Keratinocyte (primary cell): Measurements from ENCODE around the gene A3GALT2. TPM values are rescaled to one million over a fixed set of nuclear protein-coding genes. Genes with fewer than 3 reads are reported as not detected.

ENCODE experiments used
- DNase-seq: peaks from one replicate; pipeline ENCODE4 v3.0.0-alpha.2; 2011; ENCODE audit warnings: low read depth, missing footprints, low spot score
- FAIRE-seq: peaks from 2 replicates; lab custom pipeline; 2011; peaks lifted over from hg19 to GRCh38; lab: Jason Lieb, UNC
- H2AFZ ChIP-seq: 2 replicates; pipeline ENCODE4 v1.6.0; 2012; ENCODE audit warnings: low read length, control low read depth, inconsistent platforms; ENCODE audit not compliant: control insufficient read depth
- H3K27ac ChIP-seq: 2 replicates; pipeline ENCODE4 v1.5.1; 2011; ENCODE audit warnings: low read length; ENCODE audit not compliant: control insufficient read depth, insufficient read depth
- H3K27me3 ChIP-seq: 3 replicates; pipeline ENCODE4 v1.6.0; 2011; ENCODE audit warnings: low read length; ENCODE audit not compliant: control insufficient read depth, insufficient read depth; ENCODE audit errors: extremely low read depth
- H3K36me3 ChIP-seq, 2 experiments: 2 replicates in 1 of 2; 3 replicates in 1 of 2; pipeline ENCODE4 v1.5.1; 2011; ENCODE audit warnings: low read length in 2 of 2, mild to moderate bottlenecking in 1 of 2; ENCODE audit not compliant: control insufficient read depth in 2 of 2, insufficient read depth in 2 of 2; ENCODE audit errors: extremely low read depth in 1 of 2
- H3K4me1 ChIP-seq: 3 replicates; pipeline ENCODE4 v1.5.1; 2011; ENCODE audit warnings: low read length; ENCODE audit not compliant: control insufficient read depth, insufficient read depth; ENCODE audit errors: extremely low read depth
- H3K4me2 ChIP-seq: 3 replicates; pipeline ENCODE4 v1.6.0; 2011; ENCODE audit warnings: low read depth, low read length; ENCODE audit not compliant: control insufficient read depth, insufficient read depth; ENCODE audit errors: extremely low read depth
- H3K4me3 ChIP-seq, 3 experiments: fragments of 200-600 bp in 1 of 3; sonication (generic) in 1 of 3; 2 replicates in 2 of 3; 3 replicates in 1 of 3; pipeline ENCODE4 v1.5.1; 2011 to 2016; ENCODE audit warnings: low read length in 3 of 3, mild to moderate bottlenecking in 3 of 3, control low read depth in 2 of 3, inconsistent platforms in 1 of 3, low read depth in 1 of 3, mixed read lengths in 1 of 3, mixed run types in 1 of 3, moderate library complexity in 1 of 3; ENCODE audit not compliant: control insufficient read depth in 2 of 3, insufficient read depth in 2 of 3; ENCODE audit errors: extremely low read depth in 1 of 3
- H3K79me2 ChIP-seq: 2 replicates; pipeline ENCODE4 v1.6.0; 2012; ENCODE audit warnings: low read length; ENCODE audit not compliant: control insufficient read depth, insufficient read depth
- H3K9ac ChIP-seq: 3 replicates; pipeline ENCODE4 v1.6.0; 2011; ENCODE audit warnings: low read length; ENCODE audit not compliant: control insufficient read depth, insufficient read depth; ENCODE audit errors: extremely low read depth
- H3K9me1 ChIP-seq: 3 replicates; pipeline ENCODE4 v1.6.0; 2011; ENCODE audit warnings: low read length; ENCODE audit not compliant: control insufficient read depth, insufficient read depth; ENCODE audit errors: extremely low read depth
- H3K9me3 ChIP-seq: 2 replicates; pipeline ENCODE4 v1.5.1; 2012; ENCODE audit warnings: low read depth, low read length; ENCODE audit not compliant: control insufficient read depth
- H4K20me1 ChIP-seq: 3 replicates; pipeline ENCODE4 v1.6.0; 2011; ENCODE audit warnings: low read length; ENCODE audit not compliant: control insufficient read depth, insufficient read depth; ENCODE audit errors: extremely low read depth
- CTCF ChIP-seq, 3 experiments: IDR thresholded peaks in 1 of 3; conservative IDR thresholded peaks in 1 of 3; optimal IDR thresholded peaks in 1 of 3; 2 replicates in 2 of 3; 3 replicates in 1 of 3; pipeline versions ENCODE3 to v1.5.1; 2011; ENCODE audit warnings: low read length in 3 of 3, mild to moderate bottlenecking in 3 of 3, moderate library complexity in 2 of 3, control low read depth in 1 of 3, inconsistent platforms in 1 of 3; ENCODE audit not compliant: insufficient read depth in 2 of 3; ENCODE audit errors: extremely low read depth in 1 of 3
- EZH2 ChIP-seq: IDR thresholded peaks from one replicate; pipeline ENCODE4 v1.6.1; 2012; ENCODE audit warnings: inconsistent platforms, mild to moderate bottlenecking, low read length, moderate library complexity
- dilution Hi-C: fragments of 300-500 bp; cut with MboI; formaldehyde crosslinking; loops from one replicate; pipeline ENCODE4 v1.7.0; 2020; ENCODE audit warnings: low sequenced_read_pairs; ENCODE audit not compliant: extremely low pct_ligation_motif_present
- polyA plus RNA-seq, 5 experiments: library from polyadenylated mRNA; depleted of rRNA in 3 of 5; stranded (reverse) in 3 of 5; stranded (forward) in 1 of 5; unstranded in 1 of 5; fragments of >200 nt; gene quantifications; 1 replicate in 1 of 5; 2 replicates in 3 of 5; 3 replicates in 1 of 5; pipeline versions ENCODE4 v1.2.1 to v1.2.3, GENCODE V29; 2011 to 2012; ENCODE audit warnings: missing spikeins in 2 of 5, low read depth in 1 of 5, low replicate concordance in 1 of 5

The A3GALT2 gene
- polyA plus RNA-seq, 1 donor (not counting 4 experiments of a cell fraction or from before 2014, with no cell fraction given) = not detected

- Histone ChIP-seq H3K9ac (no peak overlapping the region), H3K4me1 (no peaks in the 10 kb centered on the region), H3K4me3 (no peak overlapping the region), H3K9me1 (no peaks in the 10 kb centered on the region), H3K4me2 (no peak overlapping the region), H3K36me3 (peaks cover 0 to 2% of the 10 kb centered on the region in 2 experiments), H3K79me2 (no peaks in the 10 kb centered on the region), H4K20me1 (no peaks in the 10 kb centered on the region), H3K27ac (no peak overlapping the region), H3K9me3 (no peaks in the 10 kb centered on the region), H2AFZ (no peak overlapping the region), H3K27me3 (no peaks in the 10 kb centered on the region)
- TF ChIP-seq EZH2 (no peak), CTCF (optimal IDR thresholded peaks at IDR 0.05 in 1 of 3, IDR thresholded peaks at IDR 0.05 in 1 of 3, conservative IDR thresholded peaks at IDR 0.05 in 1 of 3; ENCODE audit: extremely low read depth in 1 of 3, insufficient read depth in 2 of 3, low read length in 3 of 3) (no peak)
- DNase-seq (no peak), FAIRE-seq (no peak)
- dilution Hi-C loops = no loop called here
These were observed 45.0 kb downstream of the A3GALT2 start for GRCh38 chr1:33275706-33276572.

DNA sequence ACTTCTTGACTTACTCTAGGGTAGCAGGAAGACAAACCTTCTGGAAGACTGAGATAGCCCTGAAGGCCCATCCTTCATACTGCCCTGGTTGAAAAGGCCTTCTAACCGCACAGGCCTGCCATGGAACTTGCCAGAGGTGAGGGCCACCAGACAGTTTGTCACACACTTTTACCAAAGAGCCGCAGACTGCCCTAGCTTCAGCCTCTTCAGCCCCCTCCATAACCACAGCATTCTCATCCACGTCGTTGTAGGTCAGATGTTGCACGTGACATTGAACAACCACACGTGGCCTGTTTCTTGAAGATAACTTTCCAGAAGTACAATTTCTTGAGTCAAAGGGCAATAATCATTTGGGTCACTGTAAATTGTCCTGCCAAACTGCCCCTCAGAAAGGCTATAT, 45.7 kb downstream of the A3GALT2 start:
- Histone ChIP-seq H3K79me2 (no peaks in the 10 kb centered on the region), H3K4me2 (no peak overlapping the region), H3K9me1 (no peaks in the 10 kb centered on the region), H3K4me1 (no peaks in the 10 kb centered on the region), H3K27me3 (no peaks in the 10 kb centered on the region), H2AFZ (no peak overlapping the region), H4K20me1 (no peaks in the 10 kb centered on the region), H3K27ac (no peak overlapping the region), H3K4me3 (no peak overlapping the region), H3K9me3 (no peaks in the 10 kb centered on the region), H3K36me3 (peaks cover 0 to 2% of the 10 kb centered on the region in 2 experiments), H3K9ac (no peak overlapping the region)
- no peak for FAIRE-seq
- DNase-seq = no peak
- no peak for TF ChIP-seq CTCF (optimal IDR thresholded peaks at IDR 0.05 in 1 of 3, IDR thresholded peaks at IDR 0.05 in 1 of 3, conservative IDR thresholded peaks at IDR 0.05 in 1 of 3; ENCODE audit: extremely low read depth in 1 of 3, insufficient read depth in 2 of 3, low read length in 3 of 3)
- no peak for TF ChIP-seq EZH2
- dilution Hi-C loops = no loop called here
